Endothelial cell of umbilical vein (primary cell): ENCODE data around the gene ZNF2. TPM values are rescaled to one million over a fixed set of nuclear protein-coding genes. Genes with fewer than 3 reads are reported as not detected.

Experiments used
- BruUV-seq: library from RNA; stranded (reverse); fragments of 400-500 nt; replicated peaks from 2 replicates; lab custom pipeline; 2021; lab: Mats Ljungman, UMichigan
- CTCF ChIA-PET: fragments of 300-600, 350-600 bp; sonication (Branson Sonifier 250); formaldehyde crosslinking; loops from one replicate; lab custom pipeline; 2021; ENCODE audit warnings: antibody characterized with exemption, inconsistent platforms; lab: Charles Lee
- POLR2A ChIA-PET: fragments of 300-600, 350-600 bp; sonication (Branson Sonifier 250); formaldehyde crosslinking; loops from one replicate; lab custom pipeline; 2021; ENCODE audit warnings: antibody characterized with exemption, inconsistent platforms; lab: Charles Lee
- DNase-seq: peaks from one replicate; pipeline ENCODE4 v3.0.0-alpha.2; 2011; ENCODE audit warnings: low read depth, low spot score
- FAIRE-seq: peaks from 2 replicates; lab custom pipeline; 2011; peaks lifted over from hg19 to GRCh38; lab: Jason Lieb, UNC
- H2AFZ ChIP-seq: 2 replicates; pipeline ENCODE4 v1.6.0; 2012; ENCODE audit warnings: low read depth, low read length, control low read depth, inconsistent platforms
- H3K27ac ChIP-seq: 2 replicates; pipeline ENCODE4 v1.5.1; 2011; ENCODE audit warnings: low read depth, mild to moderate bottlenecking, control low read depth, low read length, moderate library complexity; ENCODE audit not compliant: insufficient read depth
- H3K27me3 ChIP-seq, 2 experiments: 2 replicates each; pipeline versions ENCODE4 v1.6.0 to v1.6.1; 2011; ENCODE audit warnings: low read length in 2 of 2, mixed read lengths in 1 of 2; ENCODE audit not compliant: control insufficient read depth in 2 of 2, insufficient read depth in 2 of 2
- H3K36me3 ChIP-seq, 2 experiments: 2 replicates in 1 of 2; 3 replicates in 1 of 2; pipeline ENCODE4 v1.5.1; 2011; ENCODE audit warnings: low read length in 2 of 2, mild to moderate bottlenecking in 1 of 2, moderate library complexity in 1 of 2; ENCODE audit not compliant: control insufficient read depth in 2 of 2, insufficient read depth in 2 of 2; ENCODE audit errors: extremely low read depth in 1 of 2
- H3K4me1 ChIP-seq: 3 replicates; pipeline ENCODE4 v1.5.1; 2011; ENCODE audit warnings: mild to moderate bottlenecking, low read length; ENCODE audit not compliant: control insufficient read depth, insufficient read depth; ENCODE audit errors: extremely low read depth
- H3K4me2 ChIP-seq: 2 replicates; pipeline ENCODE4 v1.6.1; 2011; ENCODE audit warnings: low read length, control low read depth, mixed read lengths; ENCODE audit not compliant: insufficient read depth
- H3K4me3 ChIP-seq, 3 experiments: fragments of 200-600 bp in 1 of 3; sonication (generic), shearing (Covaris generic) in 1 of 3; replicated peaks in 1 of 3; 2 replicates each; pipeline ENCODE4 v1.5.1; 2011 to 2016; ENCODE audit warnings: control low read depth in 3 of 3, low read length in 3 of 3, mild to moderate bottlenecking in 2 of 3, inconsistent platforms in 1 of 3, low read depth in 1 of 3, moderate library complexity in 1 of 3; ENCODE audit not compliant: insufficient read depth in 1 of 3
- H3K79me2 ChIP-seq: 2 replicates; pipeline ENCODE4 v1.6.0; 2012; ENCODE audit warnings: low read length, inconsistent platforms; ENCODE audit not compliant: control insufficient read depth, insufficient read depth
- H3K9ac ChIP-seq: replicated peaks from 2 replicates; pipeline ENCODE3; 2011; ENCODE audit warnings: low read length, control low read depth; ENCODE audit not compliant: insufficient read depth; ENCODE audit errors: extremely low read depth
- H3K9me1 ChIP-seq: replicated peaks from 3 replicates; pipeline ENCODE4 v1.6.0; 2011; ENCODE audit warnings: mild to moderate bottlenecking, low read length; ENCODE audit not compliant: control insufficient read depth, insufficient read depth; ENCODE audit errors: extremely low read depth
- H3K9me3 ChIP-seq: replicated peaks from 2 replicates; pipeline ENCODE4 v1.5.1; 2012; ENCODE audit warnings: low read length, inconsistent platforms; ENCODE audit not compliant: control insufficient read depth, insufficient read depth
- H4K20me1 ChIP-seq: replicated peaks from 2 replicates; pipeline ENCODE3; 2011; ENCODE audit warnings: mild to moderate bottlenecking, low read length; ENCODE audit not compliant: control insufficient read depth, insufficient read depth; ENCODE audit errors: extremely low read depth
- EZH2 ChIP-seq: IDR thresholded peaks from 2 replicates; pipeline ENCODE4 v1.6.1; 2012; ENCODE audit warnings: borderline replicate concordance, low read depth, mild to moderate bottlenecking, moderate library complexity, low read length, inconsistent platforms; ENCODE audit not compliant: severe bottlenecking
- FOS ChIP-seq: IDR thresholded peaks from 2 replicates; pipeline ENCODE4 v1.6.1; 2011; ENCODE audit warnings: mild to moderate bottlenecking, low read length, moderate library complexity, borderline replicate concordance; ENCODE audit not compliant: insufficient read depth
- GATA2 ChIP-seq: IDR thresholded peaks from 2 replicates; pipeline ENCODE4 v1.7.0; 2011; ENCODE audit warnings: low read depth, mild to moderate bottlenecking, moderate library complexity, mixed read lengths, low read length; ENCODE audit not compliant: insufficient read length, insufficient read depth
- JUN ChIP-seq: IDR thresholded peaks from 2 replicates; pipeline ENCODE4 v1.6.1; 2011; ENCODE audit warnings: borderline replicate concordance, low read depth; ENCODE audit not compliant: insufficient read length, insufficient read depth
- MYC ChIP-seq: IDR thresholded peaks from one replicate; pipeline ENCODE4 v1.6.1; 2011; ENCODE audit warnings: mild to moderate bottlenecking, low read depth, low read length
- POLR2A ChIP-seq: IDR thresholded peaks from 2 replicates; pipeline ENCODE4 v1.6.1; 2012; ENCODE audit warnings: low read depth, mild to moderate bottlenecking, control low read depth, low read length
- POLR2AphosphoS5 ChIP-seq: IDR thresholded peaks from 2 replicates; pipeline ENCODE4 v1.6.1; 2012; ENCODE audit warnings: low read depth, mild to moderate bottlenecking, control low read depth, low read length, moderate library complexity; ENCODE audit not compliant: insufficient read depth
- dilution Hi-C: fragments of 300-500 bp; cut with MboI; formaldehyde crosslinking; loops from one replicate; pipeline ENCODE4 v1.15.0; 2019; ENCODE audit warnings: low sequenced_read_pairs; ENCODE audit not compliant: extremely low pct_ligation_motif_present
- intact Hi-C: fragments of 100-400 bp; cut with micrococcal nuclease; formaldehyde crosslinking; loops from one replicate; pipeline ENCODE4 v1.10.0; 2022
- polyA plus RNA-seq, 4 experiments: library from polyadenylated mRNA; depleted of rRNA in 3 of 4; stranded (reverse) in 3 of 4; unstranded in 1 of 4; fragments of >200 nt; gene quantifications; 2 replicates each; pipeline versions ENCODE4 v1.2.1 to v1.2.3, GENCODE V29; 2011 to 2012; ENCODE audit warnings: missing spikeins in 1 of 4
- total RNA-seq: library from RNA; stranded (reverse); gene quantifications from 2 replicates; pipeline ENCODE4 v1.2.3, GENCODE V29; 2021
- TF ChIP-seq, protein P1 (sequence below), 2 donors: IDR thresholded peaks; 1 replicate in 1 of 2; 2 replicates in 1 of 2; pipeline ENCODE4 v1.5.1; 2011; ENCODE audit warnings: low read length in 2 of 2, mild to moderate bottlenecking in 2 of 2, moderate library complexity in 2 of 2, control low read depth in 1 of 2, inconsistent platforms in 1 of 2, low read depth in 1 of 2; ENCODE audit not compliant: insufficient read depth in 1 of 2; ENCODE audit errors: extremely low read depth in 1 of 2
- TF ChIP-seq, protein P2 (sequence below): IDR thresholded peaks from 2 replicates; pipeline ENCODE4 v1.6.1; 2011; ENCODE audit not compliant: insufficient read depth, insufficient read length

ZNF2 gene
- total and polyA plus RNA-seq, 2 donors (not counting 3 experiments of a cell fraction or from before 2014, with no cell fraction given), result 2.2 to 4.2 TPM

DNA sequence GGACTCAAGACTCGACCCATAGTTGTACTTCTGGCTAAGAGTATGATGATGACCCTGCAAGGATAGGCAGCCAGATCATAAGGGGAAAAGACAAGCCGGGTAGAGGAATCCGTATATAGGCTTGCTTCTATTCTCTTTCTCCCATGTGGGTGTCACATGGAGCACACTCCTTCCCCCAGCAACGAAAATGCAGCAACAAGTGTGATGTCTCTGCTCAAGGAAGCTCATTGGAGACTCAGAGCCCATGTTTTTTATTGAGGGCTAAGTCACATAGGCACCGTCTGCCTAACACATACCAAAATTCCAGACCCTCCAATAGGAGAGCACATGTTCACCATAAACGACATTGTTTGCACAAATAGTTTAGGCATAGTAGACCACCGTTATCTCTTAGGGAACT is 6.3 kb downstream of the ZNF2 start:
- Histone ChIP-seq H3K4me1 (no peaks in the 10 kb centered on the region), H3K36me3 (no peaks in the 10 kb centered on the region), H3K9ac (no peak overlapping the region), H3K27ac (no peak overlapping the region), H3K27me3 (no peaks in the 10 kb centered on the region), H2AFZ (no peak overlapping the region), H3K9me1 (no peaks in the 10 kb centered on the region), H3K4me3 (no peak overlapping the region), H3K9me3 (no peaks in the 10 kb centered on the region), H4K20me1 (no peaks in the 10 kb centered on the region), H3K79me2 (peaks cover 2% of the 10 kb centered on the region), H3K4me2 (no peak overlapping the region)
- BruUV-seq, result no TSS peak
- ChIA-PET CTCF (interaction anchor here (0.6 kb wide), 1 partner anchor 92 kb away, joined by 3 read pairs; no protein-coding TSS in a partner anchor), POLR2A (no interaction called here)
- dilution Hi-C loops (no loop called here), intact Hi-C loops (no loop called here)
- FAIRE-seq, result no peak
- no peak for DNase-seq
- TF ChIP-seq EZH2 (no peak), MYC (no peak), FOS (no peak), GATA2 (no peak), POLR2AphosphoS5 (no peak), POLR2A (no peak), JUN (no peak)
- TF ChIP-seq, protein P1, sequence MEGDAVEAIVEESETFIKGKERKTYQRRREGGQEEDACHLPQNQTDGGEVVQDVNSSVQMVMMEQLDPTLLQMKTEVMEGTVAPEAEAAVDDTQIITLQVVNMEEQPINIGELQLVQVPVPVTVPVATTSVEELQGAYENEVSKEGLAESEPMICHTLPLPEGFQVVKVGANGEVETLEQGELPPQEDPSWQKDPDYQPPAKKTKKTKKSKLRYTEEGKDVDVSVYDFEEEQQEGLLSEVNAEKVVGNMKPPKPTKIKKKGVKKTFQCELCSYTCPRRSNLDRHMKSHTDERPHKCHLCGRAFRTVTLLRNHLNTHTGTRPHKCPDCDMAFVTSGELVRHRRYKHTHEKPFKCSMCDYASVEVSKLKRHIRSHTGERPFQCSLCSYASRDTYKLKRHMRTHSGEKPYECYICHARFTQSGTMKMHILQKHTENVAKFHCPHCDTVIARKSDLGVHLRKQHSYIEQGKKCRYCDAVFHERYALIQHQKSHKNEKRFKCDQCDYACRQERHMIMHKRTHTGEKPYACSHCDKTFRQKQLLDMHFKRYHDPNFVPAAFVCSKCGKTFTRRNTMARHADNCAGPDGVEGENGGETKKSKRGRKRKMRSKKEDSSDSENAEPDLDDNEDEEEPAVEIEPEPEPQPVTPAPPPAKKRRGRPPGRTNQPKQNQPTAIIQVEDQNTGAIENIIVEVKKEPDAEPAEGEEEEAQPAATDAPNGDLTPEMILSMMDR (IDR thresholded peaks at IDR 0.05; ENCODE audit: extremely low read depth in 1 of 2, insufficient read depth in 1 of 2, low read depth in 1 of 2, low read length in 2 of 2), result no peak
- TF ChIP-seq, protein P2, sequence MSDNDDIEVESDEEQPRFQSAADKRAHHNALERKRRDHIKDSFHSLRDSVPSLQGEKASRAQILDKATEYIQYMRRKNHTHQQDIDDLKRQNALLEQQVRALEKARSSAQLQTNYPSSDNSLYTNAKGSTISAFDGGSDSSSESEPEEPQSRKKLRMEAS, result no peak
